KMS-11 (cell line): ENCODE results near the gene ITPR2.

Source experiments
- H2AFZ ChIP-seq: fragments of 200-600 bp; sonication (generic); 2 replicates; pipeline ENCODE4 v1.6.1; 2016; ENCODE audit warnings: antibody characterized with exemption, mixed run types, low read depth
- H3K27ac ChIP-seq: fragments of 200-600 bp; sonication (generic); 2 replicates; pipeline ENCODE4 v1.6.1; 2016; ENCODE audit warnings: mild to moderate bottlenecking, mixed run types
- H3K27me3 ChIP-seq: fragments of 200-600 bp; sonication (generic); 2 replicates; pipeline ENCODE4 v1.6.1; 2017; ENCODE audit warnings: mild to moderate bottlenecking, low read depth, mixed run types, moderate library complexity; ENCODE audit not compliant: insufficient read depth
- H3K36me3 ChIP-seq: fragments of 200-600 bp; sonication (generic); 2 replicates; pipeline ENCODE4 v1.6.1; 2017; ENCODE audit warnings: mild to moderate bottlenecking, mixed run types; ENCODE audit not compliant: insufficient read depth
- H3K4me1 ChIP-seq: fragments of 200-600 bp; sonication (generic); 2 replicates; pipeline ENCODE4 v1.6.1; 2016; ENCODE audit warnings: mild to moderate bottlenecking, low read depth, mixed run types; ENCODE audit not compliant: poor library complexity, severe bottlenecking
- H3K4me2 ChIP-seq: fragments of 200-600 bp; sonication (generic); 2 replicates; pipeline ENCODE4 v1.7.0; 2016; ENCODE audit warnings: mild to moderate bottlenecking, mixed run types
- H3K4me3 ChIP-seq: fragments of 200-600 bp; sonication (generic); IDR thresholded peaks from 2 replicates; pipeline ENCODE4 v1.6.1; 2017; ENCODE audit warnings: low read depth, low read length, mixed read lengths; ENCODE audit not compliant: insufficient read depth
- H3K79me2 ChIP-seq: fragments of 200-600 bp; sonication (generic); 2 replicates; pipeline ENCODE4 v1.6.1; 2016; ENCODE audit warnings: low read depth, mixed run types; ENCODE audit not compliant: insufficient read depth
- H3K9ac ChIP-seq: fragments of 200-600 bp; sonication (generic); 2 replicates; pipeline ENCODE4 v1.6.1; 2016; ENCODE audit warnings: mild to moderate bottlenecking, mixed run types
- H4K20me1 ChIP-seq: fragments of 200-600 bp; sonication (generic); 2 replicates; pipeline ENCODE4 v1.6.1; 2016; ENCODE audit warnings: mild to moderate bottlenecking, mixed run types; ENCODE audit not compliant: insufficient read depth
- TF ChIP-seq, protein P1 (sequence below): fragments of 200-600 bp; sonication (generic); conservative IDR thresholded peaks from 2 replicates; pipeline ENCODE4 v1.6.1; 2017; ENCODE audit warnings: low read depth, mild to moderate bottlenecking, antibody characterized with exemption, low read length, moderate library complexity, mixed read lengths

The ITPR2 gene

DNA sequence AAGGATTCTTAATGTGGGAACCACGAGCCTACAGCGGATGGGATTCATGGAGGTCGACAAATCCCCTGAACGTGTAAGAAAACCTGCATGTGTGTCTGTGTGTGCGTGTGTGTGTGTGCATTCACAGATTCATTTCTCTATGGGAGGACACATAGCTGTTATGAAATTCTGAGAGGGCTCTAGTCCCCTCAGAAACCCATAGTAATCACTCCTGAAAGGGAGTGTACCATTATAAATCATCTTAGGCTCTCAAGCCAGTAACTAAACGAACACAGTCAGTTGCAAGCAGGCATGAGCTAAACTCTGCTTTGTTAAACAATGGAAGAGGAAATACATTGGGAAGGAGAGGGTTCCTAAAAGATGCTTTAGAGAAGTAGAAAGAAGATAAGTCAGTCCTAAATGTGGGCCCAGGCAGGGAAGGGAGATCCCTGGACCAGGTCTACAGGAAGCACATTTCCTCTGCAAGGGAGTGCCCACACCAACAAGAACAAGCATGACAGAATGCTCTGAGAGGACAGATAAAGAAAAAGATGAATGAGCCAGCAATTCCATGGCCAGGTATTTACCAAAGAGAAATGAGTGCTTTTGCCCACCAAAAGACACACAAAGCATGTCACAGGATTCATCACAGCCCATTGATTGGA lies 91.3 kb downstream of the ITPR2 start:
- no peak overlapping the region for H3K27ac ChIP-seq
- no peaks in the 10 kb centered on the region for H3K4me1 ChIP-seq
- no peaks in the 10 kb centered on the region for H3K27me3 ChIP-seq
- H3K4me2 ChIP-seq, result no peak overlapping the region
- H2AFZ ChIP-seq, result no peak overlapping the region
- TF ChIP-seq, protein P1, sequence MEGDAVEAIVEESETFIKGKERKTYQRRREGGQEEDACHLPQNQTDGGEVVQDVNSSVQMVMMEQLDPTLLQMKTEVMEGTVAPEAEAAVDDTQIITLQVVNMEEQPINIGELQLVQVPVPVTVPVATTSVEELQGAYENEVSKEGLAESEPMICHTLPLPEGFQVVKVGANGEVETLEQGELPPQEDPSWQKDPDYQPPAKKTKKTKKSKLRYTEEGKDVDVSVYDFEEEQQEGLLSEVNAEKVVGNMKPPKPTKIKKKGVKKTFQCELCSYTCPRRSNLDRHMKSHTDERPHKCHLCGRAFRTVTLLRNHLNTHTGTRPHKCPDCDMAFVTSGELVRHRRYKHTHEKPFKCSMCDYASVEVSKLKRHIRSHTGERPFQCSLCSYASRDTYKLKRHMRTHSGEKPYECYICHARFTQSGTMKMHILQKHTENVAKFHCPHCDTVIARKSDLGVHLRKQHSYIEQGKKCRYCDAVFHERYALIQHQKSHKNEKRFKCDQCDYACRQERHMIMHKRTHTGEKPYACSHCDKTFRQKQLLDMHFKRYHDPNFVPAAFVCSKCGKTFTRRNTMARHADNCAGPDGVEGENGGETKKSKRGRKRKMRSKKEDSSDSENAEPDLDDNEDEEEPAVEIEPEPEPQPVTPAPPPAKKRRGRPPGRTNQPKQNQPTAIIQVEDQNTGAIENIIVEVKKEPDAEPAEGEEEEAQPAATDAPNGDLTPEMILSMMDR, result no peak
- H3K9ac ChIP-seq, result no peak overlapping the region
- H3K36me3 ChIP-seq, result no peaks in the 10 kb centered on the region
- H4K20me1 ChIP-seq, result no peaks in the 10 kb centered on the region
- no peaks in the 10 kb centered on the region for H3K79me2 ChIP-seq
- H3K4me3 ChIP-seq, result no peak overlapping the region

DNA sequence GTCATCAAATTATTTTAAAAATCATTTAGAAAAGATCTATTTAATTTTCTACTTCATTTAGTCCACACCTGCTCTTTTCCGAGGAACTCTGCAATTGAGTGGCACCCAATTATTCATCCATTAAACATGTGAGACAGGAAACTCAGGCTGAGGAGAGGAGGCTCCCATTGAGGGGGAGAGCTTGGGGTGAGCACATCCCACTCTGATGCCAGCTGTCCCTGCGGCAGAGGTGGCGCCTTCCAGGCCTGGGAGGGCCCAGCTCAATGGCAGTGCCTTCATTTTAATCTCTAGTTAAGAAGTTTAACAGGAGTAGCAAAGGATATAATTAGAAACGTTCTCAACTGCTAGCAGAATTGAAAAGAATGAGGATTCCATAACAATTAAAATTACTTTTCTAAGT lies 92.0 kb downstream of the ITPR2 start:
- Histone ChIP-seq H3K4me2 (no peak overlapping the region), H3K4me1 (no peaks in the 10 kb centered on the region), H3K27me3 (no peaks in the 10 kb centered on the region), H3K36me3 (no peaks in the 10 kb centered on the region), H3K27ac (no peak overlapping the region), H4K20me1 (no peaks in the 10 kb centered on the region), H2AFZ (no peak overlapping the region), H3K4me3 (no peak overlapping the region), H3K79me2 (no peaks in the 10 kb centered on the region), H3K9ac (no peak overlapping the region)
- TF ChIP-seq, protein P1, result no peak

DNA sequence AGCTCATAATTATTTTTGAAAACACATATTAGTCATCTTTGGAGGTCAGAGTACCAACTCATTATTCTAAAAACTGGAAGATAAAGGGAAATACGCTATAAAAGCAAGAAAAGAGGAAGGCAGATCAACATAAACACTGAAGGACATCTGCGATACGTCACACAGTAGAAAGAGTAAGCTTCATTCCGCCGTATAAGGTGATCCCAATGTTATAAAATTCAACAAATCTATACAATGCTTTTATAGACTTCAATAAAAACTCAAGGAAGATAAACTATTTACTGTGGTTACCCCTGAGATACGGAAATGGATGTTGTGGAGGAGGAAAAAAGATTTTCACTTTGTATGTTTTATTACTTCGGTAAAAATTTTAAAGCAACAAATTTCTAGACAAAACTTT lies 92.6 kb downstream of the ITPR2 start:
- no peaks in the 10 kb centered on the region for H3K27me3 ChIP-seq
- H3K9ac ChIP-seq, result no peak overlapping the region
- H3K4me1 ChIP-seq, result no peaks in the 10 kb centered on the region
- H3K79me2 ChIP-seq, result no peaks in the 10 kb centered on the region
- no peaks in the 10 kb centered on the region for H4K20me1 ChIP-seq
- H3K36me3 ChIP-seq, result no peaks in the 10 kb centered on the region
- H3K27ac ChIP-seq, result no peak overlapping the region
- H3K4me3 ChIP-seq, result no peak overlapping the region
- no peak overlapping the region for H2AFZ ChIP-seq
- H3K4me2 ChIP-seq, result no peak overlapping the region
- TF ChIP-seq, protein P1, result no peak

DNA sequence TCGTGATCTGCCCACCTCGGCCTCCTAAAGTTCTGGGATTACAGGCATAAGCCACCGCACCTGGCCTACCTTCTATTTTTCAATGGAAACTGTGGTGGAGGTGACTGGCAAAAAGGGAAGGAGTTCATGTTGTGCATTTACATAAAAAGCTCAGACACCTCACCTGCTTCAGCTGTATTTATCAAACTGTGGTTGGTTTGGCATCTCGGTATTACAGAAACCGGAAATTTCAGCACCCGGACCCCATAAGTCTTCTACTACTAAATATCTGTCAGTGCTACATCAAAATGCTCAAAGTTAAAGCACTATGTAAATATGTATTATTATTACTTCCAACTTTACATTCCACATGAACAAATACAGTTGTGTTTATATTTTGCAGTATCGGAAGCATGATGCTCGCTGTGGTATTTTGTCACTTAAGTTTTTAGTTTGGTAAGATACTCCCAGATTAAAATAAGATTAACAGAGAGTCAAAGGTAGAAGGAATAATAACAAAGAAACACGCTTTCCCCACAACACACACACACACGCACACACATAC lies 95.4 kb downstream of the ITPR2 start:
- Histone ChIP-seq H4K20me1 (no peaks in the 10 kb centered on the region), H3K27ac (no peak overlapping the region), H3K79me2 (no peaks in the 10 kb centered on the region), H3K4me1 (peaks cover 19% of the 10 kb centered on the region), H3K9ac (no peak overlapping the region), H2AFZ (no peak overlapping the region), H3K27me3 (no peaks in the 10 kb centered on the region), H3K4me2 (no peak overlapping the region), H3K36me3 (no peaks in the 10 kb centered on the region), H3K4me3 (no peak overlapping the region)
- TF ChIP-seq, protein P1, result no peak
